H9 (cell line): ENCODE data around the gene ZNF444. TPM values are rescaled to one million over a fixed set of nuclear protein-coding genes. Genes with fewer than 3 reads are reported as not detected.

Experiments
- DNase-seq: peaks from one replicate; pipeline ENCODE4 v3.0.0-alpha.2; 2017
- H2AFZ ChIP-seq: one replicate; pipeline ENCODE4 v1.6.1; 2013; ENCODE audit warnings: mild to moderate bottlenecking, low read length, control low read depth, moderate library complexity
- H2AK5ac ChIP-seq: 2 replicates; pipeline ENCODE4 v1.6.1; 2013; ENCODE audit warnings: low read length, control low read depth, mixed read lengths; ENCODE audit not compliant: insufficient read length
- H2BK120ac ChIP-seq: one replicate; pipeline ENCODE4 v1.6.1; 2013; ENCODE audit warnings: low read depth, mild to moderate bottlenecking, low read length, control low read depth, inconsistent platforms; ENCODE audit not compliant: poor library complexity, severe bottlenecking
- H2BK12ac ChIP-seq: 2 replicates; pipeline ENCODE4 v1.6.1; 2013; ENCODE audit warnings: low read length, control low read depth, mixed read lengths, low read depth; ENCODE audit not compliant: insufficient read length
- H2BK15ac ChIP-seq: 2 replicates; pipeline ENCODE4 v1.6.1; 2013; ENCODE audit warnings: low read depth, low read length, control low read depth
- H2BK20ac ChIP-seq: one replicate; pipeline ENCODE4 v1.6.1; 2013; ENCODE audit warnings: low read depth, mild to moderate bottlenecking, low read length, control low read depth, inconsistent platforms; ENCODE audit not compliant: poor library complexity, severe bottlenecking
- H2BK5ac ChIP-seq: 2 replicates; pipeline ENCODE4 v1.6.1; 2013; ENCODE audit warnings: low read length, control low read depth, mixed read lengths; ENCODE audit not compliant: insufficient read length
- H3K14ac ChIP-seq: 2 replicates; pipeline ENCODE4 v1.6.1; 2013; ENCODE audit warnings: low read length, control low read depth; ENCODE audit not compliant: insufficient read depth
- H3K18ac ChIP-seq: 2 replicates; pipeline ENCODE4 v1.6.1; 2013; ENCODE audit warnings: low read depth, mild to moderate bottlenecking, mixed read lengths, low read length, control low read depth; ENCODE audit not compliant: insufficient read length
- H3K23ac ChIP-seq: 2 replicates; pipeline ENCODE4 v1.6.1; 2013; ENCODE audit warnings: low read length, control low read depth, mixed read lengths, low read depth; ENCODE audit not compliant: insufficient read length
- H3K23me2 ChIP-seq: 2 replicates; pipeline ENCODE4 v1.6.1; 2013; ENCODE audit warnings: low read depth, mild to moderate bottlenecking, mixed read lengths, low read length, control low read depth; ENCODE audit not compliant: insufficient read length, poor library complexity, severe bottlenecking
- H3K27ac ChIP-seq: 2 replicates; pipeline ENCODE4 v1.5.1; 2013; ENCODE audit warnings: low read length, control low read depth, mixed read lengths, low read depth; ENCODE audit not compliant: insufficient read length
- H3K27me3 ChIP-seq: 2 replicates; pipeline ENCODE4 v1.6.1; 2013; ENCODE audit warnings: low read length, control low read depth, inconsistent platforms; ENCODE audit not compliant: insufficient read depth
- H3K4ac ChIP-seq: 2 replicates; pipeline ENCODE4 v1.6.1; 2013; ENCODE audit warnings: low read depth, mild to moderate bottlenecking, control low read depth, inconsistent platforms, low read length, moderate library complexity
- H3K4me1 ChIP-seq: 2 replicates; pipeline ENCODE4 v1.6.1; 2013; ENCODE audit warnings: low read length, control low read depth, inconsistent platforms; ENCODE audit not compliant: insufficient read depth
- H3K4me2 ChIP-seq: 2 replicates; pipeline ENCODE4 v1.6.1; 2013; ENCODE audit warnings: low read length, control low read depth, mixed read lengths; ENCODE audit not compliant: insufficient read length, insufficient read depth
- H3K56ac ChIP-seq: 2 replicates; pipeline ENCODE4 v1.6.1; 2013; ENCODE audit warnings: low read depth, mild to moderate bottlenecking, mixed read lengths, low read length, control low read depth; ENCODE audit not compliant: insufficient read length
- H3K79me1 ChIP-seq: 2 replicates; pipeline ENCODE4 v1.6.1; 2013; ENCODE audit warnings: low read depth, mild to moderate bottlenecking, moderate library complexity, low read length, control low read depth, inconsistent platforms; ENCODE audit not compliant: insufficient read depth, poor library complexity, severe bottlenecking
- H3K79me2 ChIP-seq: 2 replicates; pipeline ENCODE4 v1.6.1; 2013; ENCODE audit warnings: low read length, control low read depth, inconsistent platforms; ENCODE audit not compliant: insufficient read depth
- H3K9ac ChIP-seq: 2 replicates; pipeline ENCODE4 v1.6.1; 2013; ENCODE audit warnings: low read length, control low read depth, mixed read lengths; ENCODE audit not compliant: insufficient read length; ENCODE audit errors: extremely low read depth
- H3K9me3 ChIP-seq: one replicate; pipeline ENCODE4 v1.6.1; 2013; ENCODE audit warnings: low read depth, low read length, inconsistent platforms; ENCODE audit not compliant: control insufficient read depth
- H3T11ph ChIP-seq: one replicate; pipeline ENCODE4 v1.6.1; 2013; ENCODE audit warnings: mild to moderate bottlenecking, low read length, control low read depth, inconsistent platforms
- H4K20me1 ChIP-seq: one replicate; pipeline ENCODE4 v1.6.1; 2013; ENCODE audit not compliant: control insufficient read depth, insufficient read length, insufficient read depth
- H4K5ac ChIP-seq: 2 replicates; pipeline ENCODE4 v1.6.1; 2013; ENCODE audit warnings: low read depth, mild to moderate bottlenecking, mixed read lengths, low read length, control low read depth; ENCODE audit not compliant: insufficient read length
- H4K8ac ChIP-seq: replicated peaks from 2 replicates; pipeline ENCODE4 v1.6.1; 2013; ENCODE audit warnings: low read length, control low read depth, mixed read lengths, low read depth; ENCODE audit not compliant: insufficient read length
- H4K91ac ChIP-seq: 2 replicates; pipeline ENCODE4 v1.6.1; 2013; ENCODE audit warnings: low read depth, mild to moderate bottlenecking, moderate library complexity, mixed read lengths, low read length, control low read depth; ENCODE audit not compliant: insufficient read length
- H3K27ac Mint-ChIP-seq, 3 experiments: 2 replicates in 2 of 3; 3 replicates in 1 of 3; pipeline ENCODE4 v1.8.0; 2020 to 2021; ENCODE audit warnings: mixed read lengths in 3 of 3, mild to moderate bottlenecking in 1 of 3, moderate library complexity in 1 of 3
- H3K27me3 Mint-ChIP-seq: 2 replicates; pipeline ENCODE4 v1.8.0; 2021; ENCODE audit warnings: low read depth, mild to moderate bottlenecking, moderate library complexity, mixed read lengths
- H3K36me3 Mint-ChIP-seq, 3 experiments: 2 replicates in 2 of 3; 3 replicates in 1 of 3; pipeline ENCODE4 v1.8.0; 2020 to 2021; ENCODE audit warnings: low read depth in 3 of 3, mixed read lengths in 3 of 3; ENCODE audit not compliant: insufficient read depth in 1 of 3
- H3K4me1 Mint-ChIP-seq, 2 experiments: 2 replicates each; pipeline ENCODE4 v1.8.0; 2020; ENCODE audit warnings: mixed read lengths in 2 of 2
- H3K4me3 Mint-ChIP-seq, 2 experiments: 2 replicates in 1 of 2; 3 replicates in 1 of 2; pipeline ENCODE4 v1.8.0; 2020 to 2021; ENCODE audit warnings: mild to moderate bottlenecking in 2 of 2, mixed read lengths in 2 of 2, moderate library complexity in 1 of 2
- H3K9me3 Mint-ChIP-seq, 2 experiments: 2 replicates in 1 of 2; 3 replicates in 1 of 2; pipeline ENCODE4 v1.8.0; 2020; ENCODE audit warnings: mild to moderate bottlenecking in 2 of 2, mixed read lengths in 2 of 2, moderate library complexity in 1 of 2
- CTCF ChIP-seq: fragments of 200-600 bp; sonication (generic); conservative IDR thresholded peaks from 3 replicates; pipeline ENCODE4 v1.8.0; 2021; ENCODE audit warnings: antibody characterized with exemption, mild to moderate bottlenecking
- WGBS: extraction: QIAGEN DNeasy Blood & Tissue Kit; methylation state at CpG from one replicate; pipeline ENCODE4 v1.1.7; 2013; ENCODE audit warnings: missing lambda C conversion rate, low lambda C conversion rate, mixed read lengths; ENCODE audit not compliant: insufficient read length; ENCODE audit errors: extremely low coverage; 5-methylcytosine and 5-hydroxymethylcytosine counted together
- total RNA-seq: library from RNA; stranded (reverse); gene quantifications from 2 replicates; pipeline ENCODE4 v1.2.1, GENCODE V29; 2021

The ZNF444 gene
- total RNA-seq, 1 experiment from 2014 or later, result 49.7 TPM

GRCh38 chr19:56149656-56150038, 8.6 kb downstream of the ZNF444 start:
- Histone ChIP-seq H3K18ac (no peak overlapping the region), H3K14ac (no peak overlapping the region), H2BK5ac (no peak overlapping the region), H3K27ac (no peak overlapping the region), H4K5ac (no peak overlapping the region), H3K23me2 (no peaks in the 10 kb centered on the region), H3K27me3 (no peaks in the 10 kb centered on the region), H3K4ac (no peak overlapping the region), H3K79me2 (peaks cover 3% of the 10 kb centered on the region; the same call in 1 of the 2 replicates), H3K4me1 (peaks cover 2% of the 10 kb centered on the region; the same call in 1 of the 2 replicates), H4K20me1 (peaks cover 6% of the 10 kb centered on the region), H3T11ph (no peak overlapping the region), H3K23ac (no peak overlapping the region), H3K4me2 (no peak overlapping the region), H2BK20ac (no peak overlapping the region), H2AFZ (no peak overlapping the region), H2BK12ac (no peak overlapping the region), H4K8ac (no peak overlapping the region), H3K9ac (no peak overlapping the region), H4K91ac (no peak overlapping the region), H3K79me1 (no peaks in the 10 kb centered on the region), H2AK5ac (no peak overlapping the region), H2BK120ac (no peak overlapping the region), H3K56ac (no peak overlapping the region), H2BK15ac (no peak overlapping the region), H3K9me3 (no peaks in the 10 kb centered on the region)
- Mint-ChIP-seq H3K9me3 (no peaks in the 10 kb centered on the region; a peak in 1 of 5 replicates), H3K4me3 (no peak overlapping the region), H3K36me3 (peaks cover 17 to 38% (median 34%) of the 10 kb centered on the region in 3 experiments), H3K4me1 (peaks cover 18 to 21% of the 10 kb centered on the region in 2 experiments), H3K27ac (no peak overlapping the region; a peak in 1 of 7 replicates), H3K27me3 (no peaks in the 10 kb centered on the region)
- DNase-seq, result no peak
- WGBS, result no CpG with 5 or more reads among the region's 5 CpGs
- TF ChIP-seq CTCF, result no peak
